ENCODE measurements around the gene ATP8A2. TPM values are rescaled to one million over a fixed set of nuclear protein-coding genes. Genes with fewer than 3 reads are reported as not detected.

ATP8A2 gene
- total RNA-seq, 4 donors from 2014 or later, result 0.13 to 0.24 (median 0.20) TPM

GRCh38 chr13:25933520-25933919, 561.7 kb downstream of the ATP8A2 start:
- no peak for DNase-seq (ENCODE audit: low spot score in 2 of 2)
- 96% methylated on average over 4 of the region's 4 CpGs for WGBS

GRCh38 chr13:25934127-25934526, 562.4 kb downstream of the ATP8A2 start:
- Histone ChIP-seq H3K4me3 (no peak overlapping the region), H3K27me3 (no peaks in the 10 kb centered on the region), H3K4me1 (no peaks in the 10 kb centered on the region), H3K27ac (no peak overlapping the region), H3K9me3 (no peaks in the 10 kb centered on the region), H3K36me3 (no peaks in the 10 kb centered on the region)
- WGBS, result 96% methylated on average over 6 of the region's 6 CpGs
- no peak for DNase-seq (ENCODE audit: low spot score in 2 of 2)
- TF ChIP-seq POLR2A (IDR thresholded peaks at IDR 0.05) (no peak), CTCF (IDR thresholded peaks at IDR 0.05) (no peak), POLR2AphosphoS5 (IDR thresholded peaks at IDR 0.05) (no peak)

More at GRCh38 chr13:25933520-25933919, 561.7 kb downstream of the ATP8A2 start:
- Histone ChIP-seq H3K27me3 (no peaks in the 10 kb centered on the region), H3K36me3 (no peaks in the 10 kb centered on the region), H3K27ac (no peak overlapping the region), H3K4me1 (no peaks in the 10 kb centered on the region), H3K9me3 (no peaks in the 10 kb centered on the region), H3K4me3 (no peak overlapping the region)
- no peak for TF ChIP-seq CTCF (IDR thresholded peaks at IDR 0.05)
- no peak for TF ChIP-seq POLR2A (IDR thresholded peaks at IDR 0.05)
- TF ChIP-seq EP300 (IDR thresholded peaks at IDR 0.05), result no peak
- TF ChIP-seq POLR2AphosphoS5 (IDR thresholded peaks at IDR 0.05), result no peak

GRCh38 chr13:25939961-25940687, 568.4 kb downstream of the ATP8A2 start:
- no peak overlapping the region for H3K4me3 ChIP-seq
- DNase-seq (ENCODE audit: low spot score in 2 of 2), result no peak
- TF ChIP-seq CTCF (IDR thresholded peaks at IDR 0.05), result no peak
- no peak for TF ChIP-seq POLR2AphosphoS5 (IDR thresholded peaks at IDR 0.05)
- no peak for TF ChIP-seq EP300 (IDR thresholded peaks at IDR 0.05)
- no peak for TF ChIP-seq POLR2A (IDR thresholded peaks at IDR 0.05)
- no peak overlapping the region for H3K27ac ChIP-seq
- H3K27me3 ChIP-seq, result no peaks in the 10 kb centered on the region
- H3K36me3 ChIP-seq, result no peaks in the 10 kb centered on the region
- 82% methylated on average over 23 of the region's 24 CpGs for WGBS
- H3K4me1 ChIP-seq, result no peaks in the 10 kb centered on the region
- H3K9me3 ChIP-seq, result no peaks in the 10 kb centered on the region

GRCh38 chr13:25943081-25943480, 571.3 kb downstream of the ATP8A2 start:
- no peak for DNase-seq (ENCODE audit: low spot score in 2 of 2)
- H3K27ac ChIP-seq, result no peak overlapping the region
- H3K27me3 ChIP-seq, result no peaks in the 10 kb centered on the region
- TF ChIP-seq CTCF (IDR thresholded peaks at IDR 0.05), result no peak
- no peak for TF ChIP-seq EP300 (IDR thresholded peaks at IDR 0.05)
- TF ChIP-seq POLR2A (IDR thresholded peaks at IDR 0.05), result no peak
- no peak for TF ChIP-seq POLR2AphosphoS5 (IDR thresholded peaks at IDR 0.05)
- H3K36me3 ChIP-seq, result no peaks in the 10 kb centered on the region
- 63% methylated on average over 5 of the region's 5 CpGs for WGBS
- H3K9me3 ChIP-seq, result no peaks in the 10 kb centered on the region
- H3K4me3 ChIP-seq, result no peak overlapping the region
- H3K4me1 ChIP-seq, result no peaks in the 10 kb centered on the region

GRCh38 chr13:25943658-25944057, 571.9 kb downstream of the ATP8A2 start:
- 82% methylated on average over 6 of the region's 6 CpGs for WGBS
- Histone ChIP-seq H3K9me3 (no peaks in the 10 kb centered on the region), H3K27ac (no peak overlapping the region), H3K36me3 (no peaks in the 10 kb centered on the region), H3K27me3 (no peaks in the 10 kb centered on the region), H3K4me1 (no peaks in the 10 kb centered on the region), H3K4me3 (no peak overlapping the region)
- no peak for DNase-seq (ENCODE audit: low spot score in 2 of 2)
- TF ChIP-seq POLR2A (IDR thresholded peaks at IDR 0.05), result no peak
- TF ChIP-seq POLR2AphosphoS5 (IDR thresholded peaks at IDR 0.05), result no peak
- no peak for TF ChIP-seq CTCF (IDR thresholded peaks at IDR 0.05)
- TF ChIP-seq EP300 (IDR thresholded peaks at IDR 0.05), result no peak
